ENCODE results near the gene G3BP2. TPM values are rescaled to one million over a fixed set of nuclear protein-coding genes. Genes with fewer than 3 reads are reported as not detected.
A peak's percentile ranks its signal among the peaks of the same experiment; 100 is the strongest.

G3BP2 gene
- total and polyA plus RNA-seq, 4 donors: 15.7 to 81.6 (median 55.1) TPM

- peaks cover 0 to 2% (median 0%) of the 10 kb centered on the region in 4 donors for H3K36me3 ChIP-seq (ENCODE audit: control insufficient read depth in 4 of 4, insufficient read depth in 3 of 4, low read depth in 1 of 4, low read length in 3 of 4)
- DNase-seq (ENCODE audit: low spot score): no peak
- WGBS: 81% methylated on average over 6 of the region's 6 CpGs
- no peaks in the 10 kb centered on the region for H3K27me3 ChIP-seq (ENCODE audit: control insufficient read depth in 4 of 4, insufficient read depth in 4 of 4, low read length in 3 of 4)
- peak overlapping the region in 1 of 2 donors; percentile 24 for H3K9ac ChIP-seq (ENCODE audit: low read depth in 1 of 2, low read length in 2 of 2)
- H3K9me3 ChIP-seq (ENCODE audit: control insufficient read depth in 4 of 4, low read length in 3 of 4): no peaks in the 10 kb centered on the region
- H3K4me3 ChIP-seq (ENCODE audit: low read depth in 1 of 3, low read length in 3 of 3): no peak overlapping the region
- peaks cover 4 to 14% (median 9%) of the 10 kb centered on the region in 4 donors for H3K4me1 ChIP-seq (ENCODE audit: control insufficient read depth in 4 of 4, insufficient read depth in 4 of 4, low read length in 3 of 4)
- no peak for TF ChIP-seq SP1 (IDR thresholded peaks at IDR 0.05)
- peak overlapping the region in 1 of 2 donors; percentile 51 for H3K27ac ChIP-seq (ENCODE audit: low read depth in 1 of 2, low read length in 2 of 2)
Observed at GRCh38 chr4:75698162-75698962, 25.2 kb upstream of the G3BP2 start.

GRCh38 chr4:75696581-75696980, 23.4 kb upstream of the G3BP2 start:
- DNase-seq (ENCODE audit: low spot score): no peak
- peaks cover 0 to 1% (median 0%) of the 10 kb centered on the region in 4 donors for H3K4me1 ChIP-seq (ENCODE audit: control insufficient read depth in 4 of 4, insufficient read depth in 4 of 4, low read length in 3 of 4)
- H3K36me3 ChIP-seq (ENCODE audit: control insufficient read depth in 4 of 4, insufficient read depth in 3 of 4, low read depth in 1 of 4, low read length in 3 of 4): peaks cover 0 to 3% (median 1%) of the 10 kb centered on the region in 4 donors
- H3K9me3 ChIP-seq (ENCODE audit: control insufficient read depth in 4 of 4, low read length in 3 of 4): no peaks in the 10 kb centered on the region
- H3K27me3 ChIP-seq (ENCODE audit: control insufficient read depth in 4 of 4, insufficient read depth in 4 of 4, low read length in 3 of 4): no peaks in the 10 kb centered on the region
- WGBS: 83% methylated on average over 3 of the region's 3 CpGs
- H3K27ac ChIP-seq (ENCODE audit: low read depth in 1 of 2, low read length in 2 of 2): no peak overlapping the region
- H3K9ac ChIP-seq (ENCODE audit: low read depth in 1 of 2, low read length in 2 of 2): no peak overlapping the region
- no peak overlapping the region for H3K4me3 ChIP-seq (ENCODE audit: low read depth in 1 of 3, low read length in 3 of 3)
- TF ChIP-seq CTCF (IDR thresholded peaks at IDR 0.05; ENCODE audit: low read depth, low read length, missing input control): no peak
- TF ChIP-seq REST (IDR thresholded peaks at IDR 0.05): no peak
- TF ChIP-seq EGR1 (IDR thresholded peaks at IDR 0.05; ENCODE audit: low read depth in 2 of 2): no peak
- TF ChIP-seq FOXA1 (IDR thresholded peaks at IDR 0.05): no peak
- TF ChIP-seq JUND (IDR thresholded peaks at IDR 0.05): no peak
- no peak for TF ChIP-seq RXRA (IDR thresholded peaks at IDR 0.05)
- no peak for TF ChIP-seq NR2F2 (IDR thresholded peaks at IDR 0.05)
- no peak for TF ChIP-seq HNF4G (IDR thresholded peaks at IDR 0.05)
- TF ChIP-seq ZBTB33 (IDR thresholded peaks at IDR 0.05): no peak
- no peak for TF ChIP-seq TAF1 (conservative IDR thresholded peaks at IDR 0.05)
- TF ChIP-seq GABPA (IDR thresholded peaks at IDR 0.05 in 1 of 2, conservative IDR thresholded peaks at IDR 0.05 in 1 of 2): no peak
- no peak for TF ChIP-seq ATF3 (IDR thresholded peaks at IDR 0.05)
- TF ChIP-seq YY1 (IDR thresholded peaks at IDR 0.05): no peak
- TF ChIP-seq FOXA2 (IDR thresholded peaks at IDR 0.05): no peak
- no peak for TF ChIP-seq RAD21 (IDR thresholded peaks at IDR 0.05)
